HEK293T (cell line): Measurements from ENCODE around the gene SATB2.

Experiments
- CTCF ChIA-PET: fragments of 350-600 bp; formaldehyde crosslinking; extraction: SDS; loops from one replicate; lab custom pipeline; 2021; ENCODE audit warnings: antibody characterized with exemption, inconsistent platforms; lab: Yijun Ruan, JAX
- POLR2A ChIA-PET: fragments of 350-600 bp; formaldehyde crosslinking; extraction: SDS; loops from one replicate; lab custom pipeline; 2020; ENCODE audit warnings: antibody characterized with exemption, inconsistent platforms; lab: Yijun Ruan, JAX
- DNase-seq: peaks from one replicate; pipeline ENCODE4 v3.0.0; 2012; ENCODE audit warnings: mixed read lengths; ENCODE audit errors: extremely low spot score
- ARNT ChIP-seq: fragments of 450-650 bp; IDR thresholded peaks from 2 replicates; pipeline ENCODE4 v1.6.1; 2017; ENCODE audit warnings: mild to moderate bottlenecking
- BHLHE40 ChIP-seq: fragments of 450-650 bp; IDR thresholded peaks from 2 replicates; pipeline ENCODE4 v1.6.1; 2016; ENCODE audit warnings: mild to moderate bottlenecking, moderate library complexity, borderline replicate concordance
- CTBP1 ChIP-seq: fragments of 450-650 bp; IDR thresholded peaks from 2 replicates; pipeline ENCODE4 v1.6.1; 2016; ENCODE audit warnings: borderline replicate concordance
- ELF4 ChIP-seq: fragments of 450-650 bp; IDR thresholded peaks from 2 replicates; pipeline ENCODE4 v1.6.1; 2017; ENCODE audit warnings: antibody characterized with exemption
- FOXA1 ChIP-seq: fragments of 450-650 bp; IDR thresholded peaks from 2 replicates; pipeline ENCODE4 v1.6.1; 2016; ENCODE audit warnings: mild to moderate bottlenecking
- FOXK2 ChIP-seq: fragments of 450-650 bp; IDR thresholded peaks from 2 replicates; pipeline ENCODE4 v1.6.1; 2016; ENCODE audit warnings: mild to moderate bottlenecking
- FOXM1 ChIP-seq: fragments of 450-650 bp; IDR thresholded peaks from 2 replicates; pipeline ENCODE4 v1.6.1; 2017; ENCODE audit warnings: mild to moderate bottlenecking, borderline replicate concordance
- HDGF ChIP-seq: fragments of 450-650 bp; IDR thresholded peaks from 2 replicates; pipeline ENCODE4 v1.6.1; 2017; ENCODE audit warnings: antibody characterized with exemption, borderline replicate concordance
- L3MBTL2 ChIP-seq: fragments of 450-650 bp; conservative IDR thresholded peaks from 2 replicates; pipeline ENCODE4 v1.6.1; 2016; ENCODE audit warnings: mild to moderate bottlenecking
- LEF1 ChIP-seq: fragments of 450-650 bp; IDR thresholded peaks from 2 replicates; pipeline ENCODE4 v1.6.1; 2017; ENCODE audit warnings: mild to moderate bottlenecking, borderline replicate concordance
- NFRKB ChIP-seq: fragments of 450-650 bp; IDR thresholded peaks from 2 replicates; pipeline ENCODE4 v1.6.1; 2016; ENCODE audit warnings: mild to moderate bottlenecking, moderate library complexity
- PKNOX1 ChIP-seq: fragments of 450-650 bp; IDR thresholded peaks from 2 replicates; pipeline ENCODE4 v1.6.1; 2016
- SP1 ChIP-seq: fragments of 450-650 bp; IDR thresholded peaks from 2 replicates; pipeline ENCODE4 v1.6.1; 2017
- SUZ12 ChIP-seq: fragments of 450-650 bp; IDR thresholded peaks from 2 replicates; pipeline ENCODE4 v1.6.1; 2016; ENCODE audit warnings: mild to moderate bottlenecking
- TARDBP ChIP-seq: fragments of 450-650 bp; IDR thresholded peaks from 2 replicates; pipeline ENCODE4 v1.6.1; 2016
- ZNF384 ChIP-seq: fragments of 450-650 bp; IDR thresholded peaks from 2 replicates; pipeline ENCODE4 v1.6.1; 2016

The SATB2 gene

GRCh38 chr2:199462956-199463692 is 5.4 kb upstream of the SATB2 start:
- ChIA-PET POLR2A (no interaction called here), CTCF (interaction anchor here (0.7 kb wide), 1 partner anchor 224 kb away, joined by 3 read pairs; no protein-coding TSS in a partner anchor)
- peak; percentile 82 for DNase-seq
- TF ChIP-seq BHLHE40 (no peak), L3MBTL2 (peak; percentile 71), SP1 (no peak), FOXK2 (no peak), FOXA1 (no peak)

GRCh38 chr2:199462347-199462955 is 4.7 kb upstream of the SATB2 start:
- ChIA-PET CTCF (no interaction called here), POLR2A (no interaction called here)
- TF ChIP-seq CTBP1 (no peak), SUZ12 (no peak), L3MBTL2 (no peak), ELF4 (no peak)
- no peak for DNase-seq

- ChIA-PET POLR2A (no interaction called here), CTCF (no interaction called here)
- no peak for DNase-seq
- TF ChIP-seq NFRKB (no peak), SUZ12 (no peak), LEF1 (no peak), PKNOX1 (no peak), ELF4 (no peak), CTBP1 (no peak), FOXK2 (no peak), HDGF (no peak), FOXM1 (no peak), ZNF384 (no peak), FOXA1 (no peak), L3MBTL2 (no peak), TARDBP (no peak), ARNT (no peak), BHLHE40 (no peak)
Measured at GRCh38 chr2:199461711-199462346, 4.1 kb upstream of the SATB2 start.

GRCh38 chr2:199460846-199461710 is 3.3 kb upstream of the SATB2 start:
- TF ChIP-seq BHLHE40 (no peak), FOXM1 (no peak), ELF4 (no peak)
- POLR2A ChIA-PET: no interaction called here
- CTCF ChIA-PET: no interaction called here
- DNase-seq: no peak

GRCh38 chr2:199460101-199460671 is 2.4 kb upstream of the SATB2 start:
- ChIA-PET POLR2A (interaction anchor here (3.0 kb wide), 1 partner anchor 11 kb away, joined by 11 read pairs; no protein-coding TSS in a partner anchor), CTCF (interaction anchor here (1.6 kb wide), 1 partner anchor 11 kb away, joined by 4 read pairs; no protein-coding TSS in a partner anchor)
- TF ChIP-seq PKNOX1 (no peak), TARDBP (no peak), NFRKB (no peak), L3MBTL2 (no peak; the same call in 1 of the 2 replicates), SUZ12 (no peak), BHLHE40 (no peak)
- DNase-seq: no peak

- POLR2A ChIA-PET: interaction anchor here (3.0 kb wide), 1 partner anchor 12 kb away, joined by 11 read pairs; no protein-coding TSS in a partner anchor
- DNase-seq: peak; percentile 60
- CTCF ChIA-PET: interaction anchor here (1.6 kb wide), 1 partner anchor 12 kb away, joined by 4 read pairs; no protein-coding TSS in a partner anchor
- TF ChIP-seq NFRKB (no peak), SP1 (no peak), FOXK2 (no peak), L3MBTL2 (peak; percentile 93), SUZ12 (no peak), FOXM1 (peak; percentile 58; the same call in 1 of the 2 replicates), ELF4 (no peak)
Measured at GRCh38 chr2:199459286-199460100, 1.8 kb upstream of the SATB2 start.
